NT2/D1 (cell line): ENCODE measurements around the gene EVI5L.

Source experiments
- DNase-seq: peaks from one replicate; pipeline ENCODE4 v3.0.0-alpha.2; 2011; ENCODE audit warnings: low read depth, low spot score
- H3K27me3 ChIP-seq: 2 replicates; pipeline ENCODE4 v1.6.0; 2011; ENCODE audit warnings: mild to moderate bottlenecking; ENCODE audit not compliant: insufficient read length, insufficient read depth
- H3K36me3 ChIP-seq: 2 replicates; pipeline ENCODE4 v1.6.1; 2011; ENCODE audit warnings: mild to moderate bottlenecking, low read length, mixed read lengths; ENCODE audit not compliant: insufficient read depth, insufficient read length
- H3K4me1 ChIP-seq: 2 replicates; pipeline ENCODE4 v1.5.1; 2011; ENCODE audit not compliant: insufficient read depth, insufficient read length
- H3K4me3 ChIP-seq: 2 replicates; pipeline ENCODE4 v1.5.1; 2011; ENCODE audit warnings: low read depth; ENCODE audit not compliant: insufficient read length
- H3K9ac ChIP-seq: 2 replicates; pipeline ENCODE4 v1.6.0; 2011; ENCODE audit warnings: low read depth; ENCODE audit not compliant: insufficient read length
- H3K9me3 ChIP-seq: 2 replicates; pipeline ENCODE4 v1.5.1; 2011; ENCODE audit warnings: mild to moderate bottlenecking, low read length; ENCODE audit not compliant: insufficient read depth
- SUZ12 ChIP-seq: IDR thresholded peaks from 2 replicates; pipeline ENCODE4 v1.6.1; 2011; ENCODE audit not compliant: insufficient read length, insufficient read depth; ENCODE audit errors: extremely low read depth
- YY1 ChIP-seq: IDR thresholded peaks from 2 replicates; pipeline ENCODE4 v1.6.1; 2011; ENCODE audit not compliant: insufficient read length, insufficient read depth
- ZNF274 ChIP-seq: IDR thresholded peaks from 2 replicates; pipeline ENCODE4 v1.6.1; 2011; ENCODE audit warnings: mild to moderate bottlenecking, low read depth, low read length

The EVI5L gene

DNA sequence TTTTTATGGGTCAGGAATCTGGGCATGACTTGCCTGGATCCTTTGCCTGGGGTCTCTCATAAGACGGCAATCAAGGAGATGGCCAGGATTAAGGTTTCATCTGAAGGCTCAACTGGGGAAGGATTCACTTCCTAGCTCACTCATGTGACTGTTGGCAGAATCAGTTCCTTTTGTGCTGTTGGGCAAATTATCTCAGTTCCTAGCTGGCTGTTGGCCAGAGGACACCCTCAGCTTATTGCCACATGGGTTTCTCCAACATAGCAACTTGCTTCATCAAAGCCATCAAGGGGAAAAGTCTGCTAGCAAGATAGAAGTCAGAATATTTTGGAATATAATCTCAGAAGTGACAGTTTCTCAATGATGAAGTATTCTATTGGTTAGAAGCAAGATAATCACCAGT lies 12.2 kb upstream of the EVI5L start:
- no peak for DNase-seq
- Histone ChIP-seq H3K4me3 (no peak overlapping the region), H3K9me3 (peaks cover 14% of the 10 kb centered on the region; the same call in 1 of the 2 replicates), H3K27me3 (no peaks in the 10 kb centered on the region), H3K9ac (no peak overlapping the region), H3K36me3 (no peaks in the 10 kb centered on the region), H3K4me1 (no peaks in the 10 kb centered on the region)
- TF ChIP-seq SUZ12 (no peak), ZNF274 (no peak), YY1 (no peak)

DNA sequence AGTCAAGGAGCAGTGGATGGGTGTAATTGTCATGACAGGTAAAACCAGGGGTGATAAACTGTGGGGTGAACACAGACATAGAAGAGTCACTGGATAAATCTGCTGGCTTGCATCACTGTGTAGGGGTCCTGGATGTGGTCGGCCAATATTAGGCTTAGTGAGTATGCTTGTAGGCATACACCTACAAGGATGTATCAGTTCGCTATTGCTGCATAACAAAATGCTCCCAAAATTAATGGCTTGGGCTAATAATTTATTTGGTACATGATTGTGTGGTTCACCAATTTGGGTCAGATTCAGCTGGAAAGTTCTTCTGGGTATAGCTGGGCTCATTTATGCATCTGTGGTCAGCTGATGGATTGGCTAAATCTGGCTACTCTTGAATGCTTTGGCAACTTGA lies 11.2 kb upstream of the EVI5L start:
- DNase-seq: no peak
- TF ChIP-seq ZNF274: no peak
- TF ChIP-seq YY1: no peak
- no peak for TF ChIP-seq SUZ12
- H3K9me3 ChIP-seq: peaks cover 14% of the 10 kb centered on the region; the same call in 1 of the 2 replicates
- H3K9ac ChIP-seq: no peak overlapping the region
- H3K36me3 ChIP-seq: no peaks in the 10 kb centered on the region
- no peaks in the 10 kb centered on the region for H3K27me3 ChIP-seq
- H3K4me1 ChIP-seq: no peaks in the 10 kb centered on the region
- H3K4me3 ChIP-seq: no peak overlapping the region

DNA sequence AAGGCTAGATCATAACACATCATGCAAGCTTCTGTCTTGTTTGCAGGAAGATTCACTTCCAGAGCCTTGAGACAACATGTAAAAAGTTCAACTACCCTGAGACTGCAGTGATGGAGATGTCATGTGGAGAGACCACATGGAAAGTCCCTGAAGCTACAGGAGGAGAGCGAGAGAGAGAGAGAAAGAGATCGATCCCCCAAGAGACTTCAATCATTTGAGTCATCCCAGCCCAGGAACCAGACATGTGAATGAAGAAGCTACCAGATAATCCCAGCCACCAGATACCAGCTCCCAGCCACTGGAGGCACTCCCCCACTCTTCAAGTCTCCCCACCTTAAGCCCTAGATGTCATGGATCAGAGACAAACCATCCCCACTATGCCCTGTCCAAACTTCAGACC lies 10.7 kb upstream of the EVI5L start:
- H3K4me3 ChIP-seq: no peak overlapping the region
- H3K4me1 ChIP-seq: no peaks in the 10 kb centered on the region
- H3K27me3 ChIP-seq: no peaks in the 10 kb centered on the region
- DNase-seq: no peak
- H3K9ac ChIP-seq: no peak overlapping the region
- H3K36me3 ChIP-seq: no peaks in the 10 kb centered on the region
- TF ChIP-seq ZNF274 (no peak), YY1 (no peak), SUZ12 (no peak)
- H3K9me3 ChIP-seq: peaks cover 14% of the 10 kb centered on the region; the same call in 1 of the 2 replicates

DNA sequence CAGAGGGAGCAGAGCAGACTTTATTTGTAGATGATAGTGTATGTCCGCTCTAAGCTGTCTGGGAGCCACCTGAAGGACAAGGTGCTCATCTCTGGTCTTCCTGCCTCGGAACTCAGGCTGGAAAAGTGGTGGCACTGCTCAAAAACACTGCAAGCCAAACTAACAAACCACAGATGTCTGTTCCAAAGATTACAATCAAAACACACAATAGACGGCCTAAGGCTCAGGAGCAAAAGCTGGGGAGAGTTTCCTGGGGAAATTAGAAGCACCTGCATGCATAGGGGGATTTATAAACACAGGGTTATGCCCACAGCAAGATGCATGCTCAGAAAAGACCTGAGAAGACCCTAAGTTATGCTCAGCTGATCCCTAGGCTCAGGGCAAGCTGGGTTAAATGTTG lies 9.4 kb upstream of the EVI5L start:
- Histone ChIP-seq H3K27me3 (no peaks in the 10 kb centered on the region), H3K9ac (no peak overlapping the region), H3K4me1 (no peaks in the 10 kb centered on the region), H3K4me3 (no peak overlapping the region), H3K36me3 (no peaks in the 10 kb centered on the region), H3K9me3 (peaks cover 14% of the 10 kb centered on the region; the same call in 1 of the 2 replicates)
- TF ChIP-seq SUZ12 (no peak), ZNF274 (no peak), YY1 (no peak)
- no peak for DNase-seq

DNA sequence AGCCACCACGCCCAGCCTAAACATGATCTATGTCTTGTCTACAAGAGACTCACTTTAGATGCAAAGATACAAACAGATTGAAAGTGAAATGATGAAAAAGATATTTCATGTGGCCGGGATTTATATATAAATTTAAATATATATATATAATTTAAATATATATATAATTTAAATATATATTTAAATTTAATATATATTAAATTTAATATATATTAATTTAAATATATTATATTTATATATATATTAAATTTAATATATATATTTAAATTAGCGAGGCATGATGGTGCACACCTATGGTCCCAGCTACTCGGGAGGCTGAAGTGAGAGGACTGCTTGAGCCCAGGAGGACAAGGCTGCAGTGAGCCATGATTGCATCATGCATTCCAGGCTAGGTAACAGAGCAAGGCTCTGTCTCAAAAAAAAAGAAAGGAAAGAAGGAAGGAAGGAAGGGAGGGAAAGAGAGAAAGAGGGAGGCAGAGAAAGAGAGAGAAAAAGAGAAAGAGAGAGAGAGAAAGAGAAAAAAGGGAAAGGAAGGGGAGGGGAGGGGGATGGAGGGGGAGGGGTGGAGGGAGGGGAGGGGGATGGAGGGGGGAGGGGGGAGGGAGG lies 7.0 kb upstream of the EVI5L start:
- Histone ChIP-seq H3K9me3 (peaks cover 9% of the 10 kb centered on the region; the same call in 1 of the 2 replicates), H3K27me3 (peaks cover 5% of the 10 kb centered on the region), H3K9ac (no peak overlapping the region), H3K36me3 (no peaks in the 10 kb centered on the region), H3K4me1 (no peaks in the 10 kb centered on the region), H3K4me3 (no peak overlapping the region)
- DNase-seq: no peak
- TF ChIP-seq ZNF274: no peak
- no peak for TF ChIP-seq YY1
- no peak for TF ChIP-seq SUZ12

DNA sequence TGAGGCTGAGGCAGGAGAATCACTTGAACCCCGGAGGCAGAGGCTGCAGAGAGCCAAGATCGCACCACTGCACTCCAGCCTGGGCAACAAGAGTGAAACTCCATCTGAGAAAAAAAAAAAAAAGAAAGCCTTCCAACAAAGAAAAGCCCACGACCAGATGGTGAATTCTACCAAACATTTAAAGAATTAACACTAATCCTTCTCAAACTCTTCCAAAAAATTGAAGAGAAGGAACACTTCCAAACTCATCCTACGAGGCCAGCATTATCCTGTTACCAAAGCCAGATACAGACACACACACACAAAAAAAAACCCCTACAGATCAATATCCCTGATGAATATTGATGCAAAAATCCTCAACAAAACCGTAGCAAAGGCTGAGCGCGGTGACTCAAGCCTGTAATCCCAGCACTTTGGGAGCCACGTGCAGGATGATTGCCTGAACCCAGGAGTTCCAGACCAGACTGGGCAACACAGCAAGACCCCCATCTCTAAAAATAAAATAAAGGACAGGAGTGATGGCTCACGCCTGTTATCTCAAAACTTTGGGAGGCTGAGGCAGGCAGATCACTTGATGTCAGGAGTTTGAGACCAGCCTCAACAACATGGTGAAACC lies 6.2 kb upstream of the EVI5L start:
- peaks cover 9% of the 10 kb centered on the region for H3K27me3 ChIP-seq
- TF ChIP-seq SUZ12: no peak
- no peak for TF ChIP-seq ZNF274
- TF ChIP-seq YY1: no peak
- no peak overlapping the region for H3K9ac ChIP-seq
- no peak for DNase-seq
- no peaks in the 10 kb centered on the region for H3K36me3 ChIP-seq
- peaks cover under 1% of the 10 kb centered on the region for H3K4me1 ChIP-seq
- H3K4me3 ChIP-seq: no peak overlapping the region
- H3K9me3 ChIP-seq: peaks cover 4% of the 10 kb centered on the region; the same call in 1 of the 2 replicates

DNA sequence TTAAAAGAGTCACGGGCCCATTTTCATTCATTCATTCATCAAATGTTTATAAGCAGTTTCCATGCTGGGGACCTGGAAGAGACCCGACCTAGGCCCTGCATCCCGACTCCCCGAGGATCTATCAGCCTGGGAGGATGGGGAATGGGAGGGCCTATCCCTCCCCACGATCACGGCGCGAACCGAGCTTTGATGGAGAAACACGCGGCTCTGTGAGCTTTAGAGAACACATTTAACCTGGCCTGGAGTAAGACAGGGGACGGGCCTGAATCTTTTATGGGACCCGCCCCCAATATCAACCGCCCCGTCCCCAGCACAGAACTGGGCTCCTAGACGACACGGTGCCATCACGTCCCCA lies 875 bp upstream of the EVI5L start:
- H3K9me3 ChIP-seq: no peaks in the 10 kb centered on the region
- H3K9ac ChIP-seq: peak overlapping the region; percentile 76
- H3K4me1 ChIP-seq: peaks cover 23% of the 10 kb centered on the region
- no peak for DNase-seq
- H3K27me3 ChIP-seq: peaks cover 12% of the 10 kb centered on the region
- no peaks in the 10 kb centered on the region for H3K36me3 ChIP-seq
- peak overlapping the region; percentile 54 for H3K4me3 ChIP-seq
- TF ChIP-seq ZNF274 (no peak), YY1 (no peak), SUZ12 (no peak)

DNA sequence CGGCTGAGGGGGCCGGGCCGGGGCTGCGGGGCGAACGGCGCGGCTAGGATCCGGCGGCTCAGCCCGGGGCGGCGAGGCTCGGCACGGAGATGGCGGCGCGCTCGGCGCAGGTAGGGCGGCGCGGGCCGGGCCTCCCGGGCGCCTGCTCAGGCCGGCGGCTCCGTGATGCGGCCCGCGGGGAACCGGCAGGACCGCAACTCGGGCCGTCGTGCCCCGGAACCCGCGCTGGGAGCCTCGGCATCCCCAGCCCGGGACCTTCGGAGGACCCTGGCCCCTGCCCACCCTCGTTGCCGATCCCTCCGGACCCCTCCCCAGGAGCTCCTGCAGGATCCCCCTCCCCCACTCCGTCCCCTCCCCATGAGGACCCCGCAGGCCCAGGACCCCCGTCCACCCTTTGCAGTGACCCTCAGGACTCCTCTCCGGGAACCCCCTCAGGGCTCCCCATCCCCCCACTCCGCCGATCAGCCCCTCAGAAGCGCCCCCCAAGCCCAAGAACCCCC lies 304 bp downstream of the EVI5L start:
- TF ChIP-seq SUZ12 (no peak), YY1 (no peak), ZNF274 (no peak)
- no peaks in the 10 kb centered on the region for H3K9me3 ChIP-seq
- peaks cover 23% of the 10 kb centered on the region for H3K4me1 ChIP-seq
- H3K9ac ChIP-seq: peak overlapping the region; percentile 61
- H3K27me3 ChIP-seq: peaks cover 12% of the 10 kb centered on the region
- no peak for DNase-seq
- H3K36me3 ChIP-seq: no peaks in the 10 kb centered on the region
- peak overlapping the region; percentile 59 for H3K4me3 ChIP-seq
